Activated CD8-positive, alpha-beta T cell treated with anti-CD3 and anti-CD28 coated beads, Interleukin-2, amount 10 ng/mL, durations not matched to agents 7 days and 5 days (primary cell): ENCODE measurements around the gene MYMX. TPM values are rescaled to one million over a fixed set of nuclear protein-coding genes. Genes with fewer than 3 reads are reported as not detected.

Source experiments
- ATAC-seq: fragments of 150-1000 bp; cut with Tn5 transposase; one replicate; pipeline ENCODE4 v1.10.0; 2021; ENCODE audit warnings: moderate library complexity
- CTCF ChIA-PET: fragments of 350-600 bp; sonication (Branson Sonifier 250); formaldehyde crosslinking; loops from one replicate; lab custom pipeline; 2021; ENCODE audit warnings: antibody characterized with exemption; lab: Charles Lee
- POLR2A ChIA-PET: fragments of 350-600 bp; sonication (Branson Sonifier 250); formaldehyde crosslinking; loops from one replicate; lab custom pipeline; 2021; ENCODE audit warnings: antibody characterized with exemption; lab: Charles Lee
- DNase-seq: peaks from one replicate; pipeline ENCODE4 v3.0.0-alpha.2; 2020
- H3K27ac Mint-ChIP-seq: one replicate; pipeline ENCODE4 v1.8.0; 2021; ENCODE audit warnings: mild to moderate bottlenecking, mixed read lengths
- H3K27me3 Mint-ChIP-seq: one replicate; pipeline ENCODE4 v1.8.0; 2021; ENCODE audit warnings: low read depth, mixed read lengths
- H3K36me3 Mint-ChIP-seq: one replicate; pipeline ENCODE4 v1.8.0; 2021; ENCODE audit warnings: low read depth, mixed read lengths
- H3K4me1 Mint-ChIP-seq: one replicate; pipeline ENCODE4 v1.8.0; 2021; ENCODE audit warnings: low read depth, mixed read lengths
- H3K4me3 Mint-ChIP-seq: one replicate; pipeline ENCODE4 v1.8.0; 2021; ENCODE audit warnings: mild to moderate bottlenecking, mixed read lengths
- H3K9me3 Mint-ChIP-seq: one replicate; pipeline ENCODE4 v1.8.0; 2022; ENCODE audit warnings: mixed read lengths; ENCODE audit not compliant: insufficient read depth
- total RNA-seq, 2 experiments: library from RNA; stranded (reverse); gene quantifications; one replicate each; pipeline ENCODE4 v1.2.3, GENCODE V29; 2021

Gene MYMX
- total RNA-seq, 2 experiments from 2014 or later, result not detected

GRCh38 chr6:44255105-44255808 lies 38.5 kb downstream of the MYMX start:
- peak overlapping the region; percentile 85 for H3K4me3 Mint-ChIP-seq
- H3K36me3 Mint-ChIP-seq, result peaks cover 76% of the 10 kb centered on the region
- H3K4me1 Mint-ChIP-seq, result peaks cover 67% of the 10 kb centered on the region
- CTCF ChIA-PET, result interaction anchor here (0.8 to 5.8 kb wide), 9 partner anchors 9 to 159 kb away, joined by 3 to 75 read pairs (median 6); partner anchors contain the start of gene HSP90AB1
- peak; percentile 3 for ATAC-seq
- no peaks in the 10 kb centered on the region for H3K27me3 Mint-ChIP-seq
- peak overlapping the region; percentile 75 for H3K27ac Mint-ChIP-seq
- no peak for DNase-seq
- POLR2A ChIA-PET, result interaction anchor here (3.7 kb wide), 1 partner anchor 9 kb away, joined by 104 read pairs; the partner anchor contains the start of gene HSP90AB1
- no peaks in the 10 kb centered on the region for H3K9me3 Mint-ChIP-seq

DNA sequence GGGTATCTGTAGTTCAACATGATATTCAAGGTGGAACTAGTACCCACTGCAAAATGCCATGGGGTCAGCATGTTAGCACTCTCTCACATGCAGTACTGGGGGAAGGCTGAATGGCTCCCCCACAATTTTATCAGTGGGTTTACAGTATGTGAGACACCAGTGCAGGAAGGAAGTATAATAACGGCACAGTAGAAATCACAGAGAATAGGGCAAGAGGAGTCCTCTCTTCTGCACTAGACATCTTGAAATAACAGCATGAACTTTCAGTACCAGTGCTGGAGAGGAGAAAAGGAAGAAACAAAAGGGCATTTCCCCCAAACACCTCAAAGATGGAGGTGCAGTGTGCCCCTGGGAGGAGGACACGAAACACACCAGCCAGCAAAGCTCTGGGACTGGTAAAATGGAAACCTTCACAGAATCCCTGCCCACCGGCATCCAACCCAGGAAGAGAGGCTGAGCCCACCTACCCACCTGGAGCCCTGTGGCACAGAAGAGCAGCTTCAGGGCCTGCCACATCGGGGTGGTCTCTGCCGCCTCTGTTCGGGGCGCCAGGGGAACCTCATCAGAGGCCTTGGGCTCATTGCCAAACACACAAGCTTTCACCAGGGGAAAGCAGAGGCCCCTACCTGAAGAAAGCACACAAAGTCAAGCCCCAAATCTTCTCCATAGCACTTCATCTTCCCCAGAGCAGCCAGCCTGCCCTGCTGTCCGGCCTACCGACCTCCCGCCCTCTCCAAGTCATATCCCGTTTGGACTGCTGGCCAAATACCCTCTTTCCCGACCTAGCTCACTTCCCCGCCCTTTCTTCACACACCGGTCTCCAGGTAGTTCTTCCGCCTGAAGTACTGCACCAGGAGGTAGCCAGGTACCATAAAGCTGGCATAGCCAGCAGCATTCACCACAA lies 39.4 kb downstream of the MYMX start:
- H3K27ac Mint-ChIP-seq, result peak overlapping the region; percentile 75
- peak; percentile 21 for ATAC-seq
- CTCF ChIA-PET, result interaction anchor here (0.6 to 5.8 kb wide), 19 partner anchors 8 to 1252 kb away, joined by 3 to 75 read pairs (median 5); partner anchors contain the start of genes AARS2, HSP90AB1 and SLC29A1
- no peak for DNase-seq
- POLR2A ChIA-PET, result interaction anchor here (0.9 to 3.7 kb wide), 8 partner anchors 10 to 626 kb away, joined by 3 to 104 read pairs (median 4); partner anchors contain the start of gene HSP90AB1
- H3K9me3 Mint-ChIP-seq, result no peaks in the 10 kb centered on the region
- H3K27me3 Mint-ChIP-seq, result no peaks in the 10 kb centered on the region
- H3K4me3 Mint-ChIP-seq, result peak overlapping the region; percentile 85
- peaks cover 63% of the 10 kb centered on the region for H3K4me1 Mint-ChIP-seq
- H3K36me3 Mint-ChIP-seq, result peaks cover 71% of the 10 kb centered on the region

DNA sequence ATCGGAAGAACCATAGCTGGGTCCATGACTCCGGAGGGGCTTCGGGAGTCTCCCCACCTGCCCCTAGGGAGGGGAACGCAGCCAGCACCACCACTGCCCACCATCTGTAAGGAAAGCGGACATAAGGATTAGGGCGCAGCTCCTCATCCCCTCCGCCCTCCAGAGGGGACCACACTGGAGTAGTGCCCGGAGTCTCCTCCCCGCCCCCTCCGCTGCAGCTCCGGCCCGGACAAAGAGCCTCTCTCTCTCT lies 40.0 kb downstream of the MYMX start:
- DNase-seq (no peak), ATAC-seq (peak; percentile 25)
- Mint-ChIP-seq H3K27me3 (no peaks in the 10 kb centered on the region), H3K9me3 (no peaks in the 10 kb centered on the region), H3K36me3 (peaks cover 67% of the 10 kb centered on the region), H3K4me3 (peak overlapping the region; percentile 85), H3K4me1 (peaks cover 60% of the 10 kb centered on the region), H3K27ac (peak overlapping the region; percentile 75)
- ChIA-PET CTCF (interaction anchor here (0.6 to 5.8 kb wide), 21 partner anchors 8 to 1252 kb away, joined by 3 to 75 read pairs (median 5); partner anchors contain the start of genes AARS2, HSP90AB1 and SLC29A1), POLR2A (interaction anchor here (0.9 to 3.7 kb wide), 8 partner anchors 10 to 627 kb away, joined by 3 to 104 read pairs (median 4); partner anchors contain the start of gene HSP90AB1)

GRCh38 chr6:44257025-44257752 lies 40.5 kb downstream of the MYMX start, which contains the start of gene SLC35B2:
Gene SLC35B2, minus strand, starts transcription at chr6:44257528. Its CDS starts 118 bp downstream, at chr6:44257410.
- Mint-ChIP-seq H3K9me3 (no peaks in the 10 kb centered on the region), H3K4me1 (peaks cover 57% of the 10 kb centered on the region), H3K4me3 (peak within 1 kb of the TSS; percentile 85), H3K27ac (peak within 1 kb of the TSS; percentile 91), H3K27me3 (no peaks in the 10 kb centered on the region), H3K36me3 (peaks cover 63% of the 10 kb centered on the region)
- DNase-seq (peak; percentile 72), ATAC-seq (peak; percentile 60)
- POLR2A ChIA-PET, result interaction anchor here (0.9 to 3.7 kb wide), 8 partner anchors 11 to 628 kb away, joined by 3 to 104 read pairs (median 4); partner anchors contain the start of gene HSP90AB1
- CTCF ChIA-PET, result interaction anchor here (0.6 to 5.8 kb wide), 21 partner anchors 7 to 1251 kb away, joined by 3 to 75 read pairs (median 5); partner anchors contain the start of genes AARS2, HSP90AB1 and SLC29A1

- peaks cover 57% of the 10 kb centered on the region for H3K36me3 Mint-ChIP-seq
- ChIA-PET POLR2A (interaction anchor here (1.0 to 3.7 kb wide), 2 partner anchors 11 kb away, joined by 4 to 104 read pairs; partner anchors contain the start of gene HSP90AB1), CTCF (interaction anchor here (1.0 to 5.8 kb wide), 10 partner anchors 13 to 312 kb away, joined by 3 to 75 read pairs (median 6); partner anchors contain the start of genes HSP90AB1 and SLC29A1)
- H3K4me3 Mint-ChIP-seq, result peak overlapping the region; percentile 78
- peak overlapping the region; percentile 91 for H3K27ac Mint-ChIP-seq
- peaks cover 60% of the 10 kb centered on the region for H3K4me1 Mint-ChIP-seq
- DNase-seq, result no peak
- no peaks in the 10 kb centered on the region for H3K9me3 Mint-ChIP-seq
- no peak for ATAC-seq
- H3K27me3 Mint-ChIP-seq, result no peaks in the 10 kb centered on the region
Measured at GRCh38 chr6:44257753-44258324, 41.1 kb downstream of the MYMX start.

DNA sequence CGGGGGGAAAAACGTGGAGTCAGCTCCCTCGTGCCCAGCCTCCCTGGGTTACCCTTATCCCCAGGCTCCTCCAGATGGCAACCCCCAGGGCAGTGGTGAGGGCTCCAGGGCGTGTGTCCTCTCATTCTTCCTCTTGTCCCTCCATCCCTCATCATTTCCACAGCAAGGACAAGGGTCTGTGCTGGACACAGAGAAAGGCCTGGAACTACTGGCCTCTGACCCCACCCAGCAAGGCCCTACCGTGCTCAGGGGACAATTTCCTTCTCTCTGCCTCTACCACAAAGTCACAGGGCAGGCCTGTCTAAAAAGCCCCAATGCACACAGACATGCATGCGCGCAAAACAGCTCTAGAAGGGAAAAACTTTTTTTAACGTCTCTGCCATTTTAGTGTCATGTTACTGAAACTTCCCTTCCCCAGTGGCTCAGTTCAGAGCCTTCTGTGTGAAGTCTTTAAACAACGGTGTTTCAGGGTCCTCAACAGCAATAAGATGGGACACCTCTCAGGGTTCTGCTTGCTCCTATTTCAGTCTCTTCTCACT lies 41.7 kb downstream of the MYMX start:
- peak overlapping the region; percentile 91 for H3K27ac Mint-ChIP-seq
- H3K4me1 Mint-ChIP-seq, result peaks cover 61% of the 10 kb centered on the region
- peaks cover 57% of the 10 kb centered on the region for H3K36me3 Mint-ChIP-seq
- ChIA-PET POLR2A (interaction anchor here (1.0 kb wide), 1 partner anchor 12 kb away, joined by 4 read pairs; the partner anchor contains the start of gene HSP90AB1), CTCF (no interaction called here)
- DNase-seq, result no peak
- H3K4me3 Mint-ChIP-seq, result peak overlapping the region; percentile 78
- no peak for ATAC-seq
- H3K27me3 Mint-ChIP-seq, result no peaks in the 10 kb centered on the region
- H3K9me3 Mint-ChIP-seq, result no peaks in the 10 kb centered on the region

DNA sequence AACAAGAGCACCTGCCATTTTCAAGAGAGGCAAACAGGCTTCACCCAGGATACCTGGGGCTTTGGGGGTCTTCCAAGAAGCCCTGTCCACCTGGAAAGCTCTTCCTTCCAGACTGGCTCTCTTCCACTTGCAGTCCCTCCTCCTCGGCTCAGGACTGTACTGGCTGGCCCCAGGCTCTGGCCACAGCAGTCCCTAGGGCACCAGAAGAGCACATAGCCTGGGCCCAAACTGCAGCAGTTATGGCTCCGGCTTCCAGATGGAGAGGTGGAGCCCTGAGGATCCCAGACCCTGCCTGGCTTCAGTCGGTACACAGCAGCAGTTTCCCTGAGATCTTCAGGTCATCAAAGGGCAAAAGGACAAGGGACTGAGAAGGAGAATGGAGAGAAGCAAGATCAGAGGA lies 42.2 kb downstream of the MYMX start:
- CTCF ChIA-PET, result no interaction called here
- H3K36me3 Mint-ChIP-seq, result peaks cover 56% of the 10 kb centered on the region

DNA sequence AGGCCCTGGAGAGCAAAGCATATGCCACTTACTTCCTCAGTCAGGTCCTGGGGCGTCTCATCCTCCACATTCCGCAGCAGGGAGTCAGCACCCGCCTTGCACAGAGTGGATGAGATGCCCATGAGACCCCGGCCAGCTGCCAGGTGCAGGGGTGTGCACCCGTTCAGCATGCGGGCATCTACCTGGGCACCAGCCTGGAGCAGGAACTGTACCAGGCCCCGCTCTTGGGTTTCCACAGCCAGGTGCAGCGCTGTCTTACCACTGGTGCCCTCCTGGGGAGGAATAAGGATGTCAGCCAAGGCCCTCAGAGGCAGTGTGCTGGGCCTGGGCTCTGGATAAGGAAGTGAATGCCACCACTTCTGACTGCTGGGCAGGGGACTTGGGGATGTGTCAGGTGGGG lies 43.3 kb downstream of the MYMX start:
- H3K27ac Mint-ChIP-seq, result no peak overlapping the region

More for the DNA sequence above, 42.2 kb downstream of the MYMX start:
- DNase-seq (no peak), ATAC-seq (no peak)
- H3K9me3 Mint-ChIP-seq, result no peaks in the 10 kb centered on the region
- H3K4me3 Mint-ChIP-seq, result no peak overlapping the region
- POLR2A ChIA-PET, result interaction anchor here (1.0 kb wide), 1 partner anchor 12 kb away, joined by 4 read pairs; the partner anchor contains the start of gene HSP90AB1
- H3K27ac Mint-ChIP-seq, result no peak overlapping the region
- no peaks in the 10 kb centered on the region for H3K27me3 Mint-ChIP-seq
- H3K4me1 Mint-ChIP-seq, result peaks cover 61% of the 10 kb centered on the region

DNA sequence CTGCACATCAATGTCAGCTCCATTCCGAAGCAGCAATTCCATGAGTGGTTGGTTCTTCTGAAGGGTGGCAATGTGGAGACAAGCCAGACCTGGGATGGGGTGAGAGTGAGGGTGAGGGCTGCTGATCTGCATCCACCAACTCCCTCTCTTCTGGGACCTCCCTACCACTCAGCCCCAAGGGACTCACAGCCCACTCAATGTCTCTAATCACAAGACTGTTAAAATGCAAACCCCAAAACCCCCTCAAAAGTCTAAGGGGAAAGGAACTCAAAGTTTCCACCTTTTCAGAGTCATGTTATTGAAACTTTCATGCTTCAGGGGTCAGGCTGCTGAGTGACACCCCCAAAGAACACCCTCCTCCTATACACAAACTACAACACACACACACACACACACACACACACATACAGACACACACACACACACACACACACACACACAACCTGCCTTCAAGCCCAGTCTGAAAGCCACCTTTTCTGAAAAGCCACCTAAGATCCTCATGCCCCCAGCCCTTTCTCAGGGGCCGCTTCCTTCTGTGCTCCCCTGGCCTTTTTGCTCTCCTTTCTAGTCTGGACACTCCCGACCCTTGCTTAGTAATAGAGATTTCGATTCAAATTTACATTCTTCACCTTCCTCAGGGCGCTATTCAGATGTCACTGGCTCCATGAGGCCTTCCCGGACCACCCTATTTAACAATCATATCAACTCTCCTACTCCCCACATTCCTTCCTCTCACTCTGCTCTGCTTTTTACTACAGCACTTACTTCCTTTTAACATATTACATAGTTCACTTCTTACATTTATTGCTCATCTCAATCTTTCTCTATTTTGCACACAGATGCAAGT lies 43.9 kb downstream of the MYMX start:
- peaks cover 55% of the 10 kb centered on the region for H3K4me1 Mint-ChIP-seq
- DNase-seq (no peak), ATAC-seq (no peak)
- H3K27me3 Mint-ChIP-seq, result no peaks in the 10 kb centered on the region
- ChIA-PET CTCF (no interaction called here), POLR2A (interaction anchor here (5.4 kb wide), 1 partner anchor 14 kb away, joined by 81 read pairs; the partner anchor contains the start of gene HSP90AB1)
- H3K4me3 Mint-ChIP-seq, result no peak overlapping the region
- H3K36me3 Mint-ChIP-seq, result peaks cover 50% of the 10 kb centered on the region
- H3K27ac Mint-ChIP-seq, result no peak overlapping the region
- no peaks in the 10 kb centered on the region for H3K9me3 Mint-ChIP-seq

More for the DNA sequence above, 43.3 kb downstream of the MYMX start:
- Mint-ChIP-seq H3K27me3 (no peaks in the 10 kb centered on the region), H3K36me3 (peaks cover 56% of the 10 kb centered on the region), H3K4me3 (no peak overlapping the region), H3K4me1 (peaks cover 60% of the 10 kb centered on the region), H3K9me3 (no peaks in the 10 kb centered on the region)
- ATAC-seq (no peak), DNase-seq (no peak)
- ChIA-PET POLR2A (no interaction called here), CTCF (no interaction called here)
